ELF-1 (cell line): ENCODE results near the gene ARID1B.

Experiments
- DNase-seq: peaks from one replicate; pipeline ENCODE4 v3.0.0-alpha.2; 2016; ENCODE audit warnings: low read depth, low spot score

Gene ARID1B

DNA sequence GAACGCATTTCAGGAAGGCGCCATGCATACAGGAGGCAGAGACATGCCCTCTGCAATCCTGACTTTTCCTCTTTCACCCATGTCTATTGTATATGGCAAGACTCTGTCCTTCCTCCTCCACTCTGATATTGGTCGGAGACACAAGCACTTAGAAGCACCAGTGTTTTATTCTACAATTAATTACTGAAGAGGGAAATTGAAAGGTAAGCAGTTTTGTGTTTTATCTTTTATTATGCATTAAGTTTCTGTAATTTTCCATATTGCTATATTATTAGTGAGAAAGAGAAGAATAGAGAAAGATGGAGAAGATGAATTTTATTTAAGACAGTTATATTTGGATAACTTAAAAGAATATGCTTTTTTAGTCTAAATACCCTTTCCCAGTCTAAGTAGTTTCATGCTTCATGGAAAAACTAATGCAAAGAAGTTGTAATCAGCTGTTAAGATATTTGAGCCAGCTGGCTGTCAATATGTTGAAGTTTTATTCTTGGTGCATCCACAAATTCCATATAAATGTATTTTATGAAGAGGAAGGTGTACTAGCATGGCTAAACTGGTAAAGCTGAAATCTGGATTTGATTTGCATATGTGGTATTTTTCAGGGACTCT lies 13.6 kb downstream of the ARID1B start:
- no peak for DNase-seq

DNA sequence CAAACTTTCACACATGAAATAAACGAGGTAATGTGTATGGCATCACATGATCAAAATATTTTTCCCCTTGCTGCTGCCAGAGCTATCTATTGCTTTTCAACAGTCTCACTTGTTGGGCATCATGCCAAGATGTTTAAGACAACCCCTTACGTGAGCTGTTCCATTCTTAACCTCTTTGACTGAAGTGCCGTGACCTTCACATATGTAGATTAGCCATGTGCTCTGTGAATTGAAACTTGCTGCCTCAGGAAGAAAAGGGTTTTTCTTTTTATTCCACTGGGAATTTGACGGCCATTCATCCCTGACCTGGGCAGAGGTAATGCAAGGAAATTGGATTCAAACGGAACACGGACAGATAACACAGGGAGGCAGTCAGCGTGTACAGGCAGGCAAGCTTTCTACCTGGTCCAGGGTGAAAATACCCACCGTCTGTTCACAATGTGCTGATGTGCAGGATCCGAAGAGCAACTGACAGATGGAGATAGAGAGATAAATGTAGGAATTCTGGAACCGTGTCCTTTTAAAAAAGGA lies 14.2 kb downstream of the ARID1B start:
- DNase-seq, result no peak

DNA sequence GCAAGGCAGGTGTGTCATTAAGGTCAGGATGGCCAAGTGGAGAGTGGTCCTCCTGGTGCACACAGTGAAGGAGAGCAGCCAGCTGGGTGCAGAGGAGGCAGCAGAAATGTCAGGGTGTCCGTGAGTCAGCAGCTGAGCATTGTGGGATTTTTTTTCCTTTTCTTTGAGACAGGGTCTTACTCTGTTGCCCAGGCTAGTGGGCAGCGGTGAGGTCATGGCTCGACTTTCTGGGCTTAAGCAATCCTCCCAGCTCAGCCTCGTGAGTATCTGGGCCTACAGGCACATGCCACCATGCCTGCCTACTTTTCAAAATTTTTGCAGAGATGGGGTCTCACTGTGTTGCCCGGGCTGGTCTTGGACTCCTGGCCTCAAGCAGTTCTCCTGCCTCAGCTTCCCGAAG lies 16.0 kb downstream of the ARID1B start:
- no peak for DNase-seq

DNA sequence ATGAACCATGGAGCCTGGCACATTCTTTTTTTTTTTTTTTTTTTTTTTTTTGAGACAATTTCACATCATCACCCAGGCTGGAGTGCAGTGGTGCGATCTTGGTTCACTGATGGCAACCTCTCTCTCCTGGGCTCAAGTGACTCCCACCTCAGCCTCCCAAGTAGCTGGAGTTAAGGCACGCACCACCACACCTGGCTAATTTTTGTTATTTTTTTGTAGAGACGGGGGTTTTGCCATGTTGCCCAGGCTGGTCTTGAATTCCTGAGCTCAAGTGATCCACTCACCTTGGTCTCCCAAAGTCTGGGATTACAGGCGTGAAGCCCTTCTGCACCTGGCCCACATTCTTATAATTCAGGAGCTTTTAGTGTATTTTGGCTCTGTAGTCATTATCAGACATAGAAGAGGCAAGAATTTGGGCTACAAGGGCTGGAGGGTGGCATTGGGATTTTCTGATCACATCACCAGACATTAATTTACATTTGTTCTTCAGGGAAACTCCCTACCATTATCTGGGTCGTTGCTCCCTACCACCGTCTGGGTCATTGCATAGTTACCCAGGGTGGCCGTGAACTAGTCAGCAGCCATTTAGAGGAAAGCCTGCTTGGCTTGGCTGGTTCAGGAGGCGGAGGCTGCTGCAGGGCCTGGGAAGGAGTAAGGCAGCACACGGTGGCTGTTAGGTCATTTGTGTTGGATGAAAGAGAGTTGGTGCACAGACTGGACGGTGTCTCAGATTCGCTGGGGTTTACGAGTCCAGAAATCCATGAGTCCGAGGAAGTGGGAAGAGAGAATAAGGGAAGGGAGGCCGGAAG lies 17.6 kb downstream of the ARID1B start:
- DNase-seq, result no peak

DNA sequence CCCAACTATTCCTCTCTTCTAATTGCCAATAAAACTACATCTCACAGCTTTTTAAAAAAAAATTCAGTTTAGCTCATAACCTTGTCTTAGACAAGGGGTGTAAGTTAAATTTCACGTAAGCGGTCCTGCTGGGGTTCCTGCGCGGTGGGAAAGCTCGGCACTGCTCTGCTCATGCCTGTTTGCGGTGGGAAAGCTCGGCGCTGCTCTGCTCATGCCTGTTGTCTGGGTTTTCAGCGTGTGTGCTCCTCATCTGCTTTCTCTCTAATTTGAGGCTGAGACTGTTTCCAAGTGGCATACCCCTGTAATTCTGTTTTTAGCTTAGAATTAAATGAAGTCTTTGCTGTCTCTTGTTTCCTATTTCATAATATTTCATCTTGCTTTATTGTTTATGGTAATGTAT lies 18.6 kb downstream of the ARID1B start:
- no peak for DNase-seq

DNA sequence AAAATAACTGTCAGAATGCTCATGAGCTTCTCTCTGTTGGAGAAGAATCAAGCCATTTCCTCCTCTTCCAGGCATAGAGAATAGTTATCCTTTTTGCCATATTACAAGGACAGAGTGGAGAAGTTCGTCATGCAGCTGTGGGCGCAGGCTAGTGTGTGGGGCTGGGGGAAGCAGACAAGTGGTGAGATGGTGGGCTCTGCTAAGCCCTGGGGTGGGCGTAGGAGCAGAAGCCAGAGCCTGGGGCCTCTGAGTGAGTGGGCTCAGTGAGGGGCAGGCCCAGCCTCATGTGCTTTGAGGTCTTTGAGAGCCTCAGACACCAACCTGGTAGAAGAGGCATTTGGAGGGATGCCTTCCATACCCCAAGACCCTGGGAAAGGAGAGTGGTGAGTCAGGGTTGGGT lies 19.4 kb downstream of the ARID1B start:
- DNase-seq, result no peak

DNA sequence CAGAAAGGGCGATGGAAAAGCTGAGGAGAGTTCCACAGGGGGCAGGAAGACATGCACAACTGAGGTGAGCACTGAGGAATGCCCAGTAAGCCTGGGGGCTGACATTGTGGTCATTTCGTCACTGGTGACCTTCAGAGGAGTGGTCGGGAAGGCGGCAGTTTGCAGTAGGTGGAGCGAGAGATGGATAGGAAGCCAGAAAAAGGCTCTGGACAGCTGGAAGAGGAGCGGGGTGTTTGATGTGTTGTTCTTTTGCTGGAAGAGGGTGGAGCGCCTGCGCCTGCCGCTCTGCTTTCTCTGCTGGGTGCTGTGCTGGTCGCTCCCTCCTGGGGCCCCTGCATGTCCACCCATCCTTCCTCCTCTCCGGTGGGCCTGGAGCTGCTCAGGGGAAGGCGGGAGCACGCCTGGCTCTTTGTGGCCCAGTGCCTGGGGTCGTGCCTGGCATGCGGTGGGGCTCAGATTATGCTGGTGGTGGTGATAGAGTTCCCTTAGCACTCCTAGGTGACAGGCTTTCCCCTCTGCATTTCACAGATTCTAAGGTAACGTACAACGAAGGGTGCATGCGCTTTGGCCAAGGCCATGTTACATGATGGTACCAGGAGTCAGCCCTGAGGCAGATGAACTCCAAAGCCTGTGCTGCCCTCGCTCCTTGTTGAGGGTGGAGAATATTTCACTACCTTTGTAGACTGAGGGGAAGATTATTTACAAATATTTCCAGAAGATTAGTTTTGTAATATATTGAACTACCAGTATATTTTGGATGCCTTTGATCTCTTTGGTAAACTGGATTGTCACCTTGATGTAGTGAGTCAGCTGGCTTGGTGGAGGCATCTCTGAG lies 20.9 kb downstream of the ARID1B start:
- DNase-seq, result no peak

DNA sequence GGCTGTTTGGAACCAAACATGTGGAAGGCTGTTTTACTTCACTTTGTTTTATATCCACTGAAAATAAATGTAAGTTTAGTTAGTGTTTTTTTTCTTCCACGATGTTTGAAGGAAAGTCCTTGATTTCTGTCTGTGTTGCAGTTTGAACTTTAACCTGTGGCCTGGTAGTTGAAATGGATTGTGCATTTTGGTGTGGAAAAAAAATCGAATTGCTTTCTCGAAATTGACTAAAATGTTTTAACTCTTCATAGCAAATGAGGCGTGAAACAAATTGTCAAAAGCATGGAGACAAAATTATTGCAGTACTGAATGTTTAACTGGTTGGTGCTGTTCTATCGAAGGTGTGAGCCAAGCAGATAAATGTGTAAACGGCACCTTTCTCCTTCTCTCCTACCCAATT lies 24.5 kb downstream of the ARID1B start:
- DNase-seq, result no peak

DNA sequence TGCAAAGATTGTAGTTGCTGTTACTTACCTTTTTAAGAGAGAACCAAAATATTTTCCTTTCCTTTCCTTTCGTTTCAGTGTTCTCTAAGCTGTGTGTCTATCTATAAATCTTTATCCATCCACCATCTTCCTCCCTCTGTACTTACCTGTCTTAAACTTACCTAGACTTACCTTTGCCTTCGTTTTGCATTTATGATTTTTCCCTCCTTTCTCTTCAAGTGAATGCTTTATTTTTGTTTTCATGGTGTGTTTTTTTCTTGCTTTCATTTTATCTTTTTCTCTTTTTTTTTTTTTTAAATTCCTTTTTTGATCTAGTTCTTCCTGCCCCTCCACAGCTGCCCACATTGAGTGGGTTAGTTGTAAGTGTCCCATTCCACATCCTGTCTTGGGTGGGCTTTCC lies 26.2 kb downstream of the ARID1B start:
- DNase-seq, result no peak

DNA sequence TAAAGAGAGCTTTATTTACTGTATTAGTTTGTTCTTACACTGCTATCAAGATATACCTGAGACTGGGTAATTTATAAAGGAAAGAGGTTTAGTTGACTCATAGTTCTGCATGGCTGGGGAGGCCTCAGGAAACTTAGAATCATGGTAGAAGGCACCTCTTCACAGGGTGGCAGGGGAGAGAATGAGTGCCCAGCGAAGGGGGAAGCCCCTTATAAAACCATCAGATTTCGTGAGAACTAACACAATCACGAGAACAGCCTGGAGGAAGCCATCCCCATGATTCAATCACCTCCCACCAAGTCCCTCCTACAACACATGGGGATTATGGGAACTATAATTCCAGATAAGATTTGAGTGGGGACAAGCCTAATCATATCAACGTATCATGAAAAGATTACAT lies 27.2 kb downstream of the ARID1B start:
- no peak for DNase-seq

DNA sequence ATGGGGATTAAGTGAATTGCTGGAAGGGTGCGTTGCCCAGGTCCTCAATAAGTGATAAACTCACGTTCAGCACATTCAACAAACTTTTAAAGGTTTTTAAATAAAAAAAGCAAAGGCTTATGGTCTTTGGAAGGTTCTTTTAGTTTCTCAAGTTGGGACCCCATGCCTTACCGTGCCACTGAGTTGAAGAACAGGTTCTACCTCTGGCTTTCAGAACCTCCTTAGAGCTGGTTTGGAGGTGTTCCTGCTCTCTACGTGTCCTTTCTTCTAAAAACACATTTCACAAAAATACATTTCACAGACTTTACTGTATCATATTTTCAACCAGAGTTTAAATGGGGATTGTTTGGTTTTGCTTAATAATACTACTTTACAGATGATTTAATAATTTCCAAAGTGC lies 29.0 kb downstream of the ARID1B start:
- no peak for DNase-seq

DNA sequence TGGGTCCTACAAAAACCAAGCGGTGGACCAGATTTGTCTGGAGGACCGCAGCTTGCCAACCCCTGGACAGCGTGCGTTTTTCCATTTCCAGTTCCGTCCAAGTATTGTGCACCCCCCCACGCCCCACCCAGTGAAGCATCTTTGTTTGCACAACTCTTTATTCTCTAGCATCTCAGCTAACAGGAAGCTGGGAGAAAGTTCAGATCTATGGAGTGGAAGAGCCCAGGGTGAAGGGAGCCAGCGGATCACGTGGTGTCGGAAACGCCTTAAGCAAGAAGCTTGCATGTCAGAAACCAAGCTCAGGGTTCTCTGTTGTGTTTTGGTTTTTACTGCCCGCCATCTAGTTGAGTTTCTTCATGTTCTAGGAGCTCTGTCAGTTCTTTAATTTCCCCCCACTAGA lies 29.9 kb downstream of the ARID1B start:
- peak; percentile 54 for DNase-seq

DNA sequence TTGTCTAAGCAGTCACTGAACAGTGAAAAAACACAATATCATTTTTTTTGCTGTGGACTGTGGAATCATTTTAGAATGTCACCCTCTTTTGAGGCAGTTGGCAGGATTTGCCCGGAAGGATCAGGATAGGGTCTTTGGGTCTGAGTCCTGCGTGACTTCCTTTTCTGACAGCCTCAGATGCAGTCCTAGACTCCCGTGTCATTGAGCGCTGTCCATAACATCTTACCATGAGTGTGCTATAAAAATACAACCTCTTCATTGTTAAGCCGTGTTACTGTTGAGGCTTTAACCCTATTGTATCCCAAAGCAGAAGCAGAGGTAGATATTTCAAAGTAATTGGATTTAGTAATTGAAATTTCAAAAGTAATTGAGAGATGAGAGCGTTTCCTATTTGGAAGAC lies 30.6 kb downstream of the ARID1B start:
- no peak for DNase-seq

DNA sequence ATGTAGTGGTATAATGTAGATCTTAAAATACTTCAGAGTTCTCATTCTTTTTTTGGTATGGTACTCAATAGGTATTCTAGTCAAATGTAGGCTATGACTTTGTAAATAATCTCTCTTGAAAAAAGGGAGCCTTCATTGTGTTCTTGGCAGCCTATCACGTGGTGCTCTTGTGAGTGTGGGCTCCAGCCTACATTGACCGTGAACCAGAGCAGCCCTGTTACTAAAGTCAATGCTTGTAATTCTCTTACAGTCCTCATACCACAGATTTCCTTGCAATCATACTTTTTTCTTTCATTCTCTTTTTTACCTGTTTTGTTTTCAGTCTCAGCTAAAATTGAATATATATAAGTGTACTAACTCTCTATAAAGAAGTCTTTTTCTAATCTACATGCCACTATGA lies 31.1 kb downstream of the ARID1B start:
- DNase-seq, result no peak

DNA sequence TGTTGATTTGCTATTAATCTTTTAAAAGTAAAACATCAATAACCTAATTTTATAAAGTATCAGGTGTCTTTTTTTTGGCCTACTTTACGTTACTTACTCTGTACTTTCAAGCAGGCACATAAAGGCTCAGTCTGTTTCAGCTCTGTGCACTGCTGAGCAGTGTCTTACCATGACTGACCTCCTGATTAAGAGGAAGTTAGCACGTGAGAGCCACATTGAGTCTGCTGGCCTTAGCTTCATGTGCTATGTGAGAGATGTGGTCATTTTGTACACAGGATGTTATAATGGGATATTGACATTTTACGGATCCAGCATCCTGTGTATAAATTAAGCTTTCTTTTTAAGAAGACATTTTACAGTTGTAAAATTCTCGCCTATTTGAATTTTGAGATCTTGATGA lies 31.9 kb downstream of the ARID1B start:
- no peak for DNase-seq

DNA sequence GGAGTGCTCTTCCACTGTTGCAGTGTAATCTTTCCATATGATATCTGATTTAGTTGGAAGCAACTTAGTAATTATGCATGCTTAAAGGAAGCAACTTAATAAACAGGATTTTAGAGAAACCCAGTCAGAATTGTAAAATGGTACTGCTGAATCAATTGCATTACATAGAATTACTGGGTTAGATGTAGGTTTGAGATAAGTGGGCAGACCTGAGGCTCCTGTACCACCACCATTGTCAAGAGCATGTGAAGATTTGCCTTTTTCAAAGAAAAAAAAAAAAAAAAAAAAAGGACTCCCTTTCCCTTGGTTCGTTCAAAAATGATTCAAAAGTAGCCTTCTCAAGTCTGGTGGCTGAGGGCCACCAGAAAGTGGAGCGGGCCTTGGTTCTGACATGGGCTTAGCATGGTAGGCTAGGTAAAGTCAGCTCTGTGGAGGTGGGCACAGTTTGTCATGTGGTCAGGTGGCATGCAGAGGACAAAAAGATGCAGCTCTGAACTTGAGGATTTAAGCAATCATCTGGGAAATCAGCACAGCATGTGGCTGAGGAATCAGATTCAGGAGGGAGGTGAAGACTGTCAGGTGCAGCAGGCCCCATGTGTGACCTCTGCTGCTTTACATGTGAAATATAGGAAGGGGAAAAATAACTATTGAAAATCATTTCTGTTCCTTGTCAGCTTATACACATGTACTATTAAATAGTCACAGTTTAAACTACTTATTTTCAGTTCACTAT lies 32.4 kb downstream of the ARID1B start:
- no peak for DNase-seq

DNA sequence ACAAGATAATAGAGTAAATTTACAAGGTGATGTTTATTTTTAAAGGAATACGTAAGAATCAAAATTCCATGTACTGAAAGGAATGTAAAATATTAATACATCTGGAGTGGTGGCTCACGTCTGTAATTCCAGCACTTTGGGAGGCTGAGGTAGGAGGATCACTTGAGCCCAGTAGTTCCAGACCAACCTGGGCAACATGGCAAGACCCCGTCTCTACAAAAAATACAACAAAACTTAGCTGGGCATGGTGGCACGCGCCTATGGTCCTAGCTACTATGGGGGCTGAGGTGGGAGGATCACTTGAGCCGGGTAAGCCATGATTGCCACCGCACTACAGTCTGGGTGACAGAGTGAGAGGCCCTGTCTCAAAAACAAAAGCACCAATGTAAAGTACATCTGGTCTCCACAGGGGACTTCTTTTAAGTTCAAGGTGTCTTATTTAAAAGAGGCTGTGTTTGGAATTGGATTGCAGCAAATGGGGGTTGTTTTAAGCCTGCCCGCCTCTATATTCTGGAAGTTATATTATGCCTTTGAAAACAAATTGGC lies 36.9 kb downstream of the ARID1B start:
- no peak for DNase-seq

DNA sequence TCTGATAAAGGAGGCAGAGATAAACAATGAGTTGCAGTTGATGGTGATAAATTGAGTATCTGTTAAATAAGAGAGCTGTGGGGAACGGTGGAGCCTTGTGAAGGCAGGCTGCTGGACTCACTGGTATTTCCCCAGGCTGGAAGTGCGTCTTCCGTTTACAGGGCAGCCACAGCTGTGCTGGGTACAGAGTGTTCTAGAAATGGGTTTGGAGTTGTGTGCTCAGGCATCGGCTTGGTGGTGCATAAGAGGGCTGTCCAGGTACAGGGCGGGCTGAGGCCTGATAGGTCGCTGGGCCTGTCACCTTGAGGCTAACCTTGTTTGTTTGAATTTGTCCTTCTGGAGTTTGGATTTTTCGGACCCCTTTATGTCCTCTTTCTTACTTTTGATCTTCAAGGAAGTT lies 39.3 kb downstream of the ARID1B start:
- DNase-seq, result no peak

DNA sequence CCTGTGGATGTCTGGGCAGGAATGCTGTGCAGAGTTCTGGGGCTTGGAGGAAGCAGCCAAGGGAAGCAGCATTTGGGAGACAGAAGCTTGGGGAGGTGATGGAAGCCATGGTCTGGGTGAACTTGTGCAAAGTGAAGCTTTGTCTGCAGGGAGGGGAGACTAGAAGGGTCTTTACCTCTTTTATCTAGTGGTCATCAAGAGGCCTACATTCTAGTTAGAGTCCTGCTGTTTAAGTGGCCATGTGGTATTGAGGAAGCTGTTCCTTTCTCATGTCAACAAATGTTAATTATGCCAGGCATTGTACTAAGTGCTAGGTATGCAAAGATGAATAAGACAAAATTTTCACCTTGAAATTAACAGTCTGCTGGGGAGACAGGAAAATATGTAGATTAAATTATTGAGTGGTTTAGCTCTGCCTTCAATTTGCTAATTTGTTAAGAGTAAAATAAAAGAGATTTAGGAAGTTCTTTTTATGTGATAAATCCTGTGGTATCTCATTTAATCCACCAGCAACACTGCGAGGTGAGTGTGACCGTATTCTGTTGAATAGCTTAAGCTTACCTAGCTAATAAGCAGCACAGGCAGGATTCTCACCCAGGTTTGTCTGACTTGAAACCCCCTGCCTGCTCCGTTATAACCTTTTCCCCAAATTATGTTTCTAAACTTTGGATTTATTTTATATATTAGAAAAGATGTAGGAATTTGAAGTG lies 43.1 kb downstream of the ARID1B start:
- DNase-seq, result no peak

DNA sequence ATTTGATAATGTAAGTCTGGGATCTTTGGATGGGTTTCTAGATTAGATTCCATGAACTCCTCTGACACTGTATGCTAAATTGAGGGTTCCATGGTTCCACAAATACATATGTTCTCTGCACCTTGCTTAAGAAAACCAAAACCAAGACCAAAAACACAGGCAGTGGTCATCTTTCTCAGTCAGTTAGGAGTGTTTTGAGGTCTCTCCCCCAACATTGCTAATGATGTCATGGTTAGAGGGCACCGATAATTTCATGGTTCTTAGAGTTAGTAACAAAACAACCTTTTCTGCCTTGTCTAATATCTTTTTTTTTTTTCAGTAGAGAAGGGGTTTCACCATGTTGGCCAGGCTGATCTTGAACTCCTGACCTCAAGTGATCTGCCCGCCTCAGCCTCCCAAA lies 44.5 kb downstream of the ARID1B start:
- DNase-seq, result no peak

DNA sequence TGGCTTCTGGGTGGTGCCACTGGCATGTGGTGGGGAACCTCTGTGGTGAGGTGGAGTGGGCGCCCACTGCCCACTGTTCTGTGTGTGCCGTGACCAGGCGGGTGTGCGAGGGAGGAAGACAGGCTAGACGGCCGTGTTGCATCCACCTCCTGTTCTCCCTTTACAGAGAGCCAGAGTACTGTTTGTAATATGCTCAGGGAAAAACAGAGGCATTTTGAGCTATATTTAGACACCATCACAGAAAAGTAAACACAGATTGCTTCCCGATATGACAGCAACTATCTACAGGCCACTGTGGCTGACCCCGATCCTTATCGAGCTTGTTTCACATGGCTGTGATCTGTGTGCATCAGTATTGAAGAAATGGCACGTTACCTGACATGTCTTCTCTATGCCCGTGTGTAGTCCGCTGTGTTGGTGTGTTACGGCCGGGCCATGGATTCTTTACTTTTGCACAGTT lies 45.6 kb downstream of the ARID1B start:
- DNase-seq, result no peak
